Measurements from ENCODE around the gene TSPAN32.

- TF ChIP-seq POLR2A (IDR thresholded peaks at IDR 0.05; ENCODE audit: low read depth, low read length): no peak
- TF ChIP-seq POLR2AphosphoS5 (IDR thresholded peaks at IDR 0.05; ENCODE audit: low read depth, low read length): no peak
Observed at GRCh38 chr11:2273771-2274170, 28.0 kb upstream of the TSPAN32 start.
